ENCODE results near the gene GAGE12J.
"Not testable (repeated sequence)": the region's sequence is repeated elsewhere in the genome, so short reads cannot be mapped to it uniquely, and the experiment has no call there.

The GAGE12J gene

GRCh38 chrX:49290215-49290614 lies 31.6 kb upstream of the GAGE12J start:
- no peak for DNase-seq (ENCODE audit: insufficient read length)
- TF ChIP-seq POLR2A (IDR thresholded peaks at IDR 0.05; ENCODE audit: low read depth, low read length) (no peak), POLR2AphosphoS5 (IDR thresholded peaks at IDR 0.05; ENCODE audit: low read depth, low read length) (no peak), TAF1 (IDR thresholded peaks at IDR 0.05; ENCODE audit: borderline replicate concordance, low read depth, low read length) (no peak)
- FAIRE-seq, result no peak

- TF ChIP-seq POLR2AphosphoS5 (IDR thresholded peaks at IDR 0.05; ENCODE audit: low read depth, low read length) (no peak), TAF1 (IDR thresholded peaks at IDR 0.05; ENCODE audit: borderline replicate concordance, low read depth, low read length) (no peak), POLR2A (IDR thresholded peaks at IDR 0.05; ENCODE audit: low read depth, low read length) (no peak)
- FAIRE-seq (no peak), DNase-seq (ENCODE audit: insufficient read length) (no peak)
These were observed 30.1 kb upstream of the GAGE12J start for GRCh38 chrX:49291615-49292337.

GRCh38 chrX:49292400-49293362 lies 29.2 kb upstream of the GAGE12J start:
- DNase-seq (ENCODE audit: insufficient read length), result no peak
- no peak for FAIRE-seq
- no peak for TF ChIP-seq POLR2AphosphoS5 (IDR thresholded peaks at IDR 0.05; ENCODE audit: low read depth, low read length)
- no peak for TF ChIP-seq POLR2A (IDR thresholded peaks at IDR 0.05; ENCODE audit: low read depth, low read length)
- no peak for TF ChIP-seq TAF1 (IDR thresholded peaks at IDR 0.05; ENCODE audit: borderline replicate concordance, low read depth, low read length)

- not testable (repeated sequence) for FAIRE-seq; DNase-seq (ENCODE audit: insufficient read length)
These were observed 22.5 kb upstream of the GAGE12J start for GRCh38 chrX:49299293-49299692.

GRCh38 chrX:49300703-49301102 lies 21.1 kb upstream of the GAGE12J start:
- TF ChIP-seq POLR2AphosphoS5 (IDR thresholded peaks at IDR 0.05; ENCODE audit: low read depth, low read length) (no peak), POLR2A (IDR thresholded peaks at IDR 0.05; ENCODE audit: low read depth, low read length) (no peak), TAF1 (IDR thresholded peaks at IDR 0.05; ENCODE audit: borderline replicate concordance, low read depth, low read length) (no peak)
- FAIRE-seq, result no peak

GRCh38 chrX:49303346-49303745 lies 18.5 kb upstream of the GAGE12J start, which contains the start of gene GAGE10:
GAGE10 (plus strand) TSS chrX:49303646; CDS start chrX:49304860, 1,214 bp downstream.
- DNase-seq (ENCODE audit: insufficient read length) (no peak), FAIRE-seq (no peak)
- no peak for TF ChIP-seq POLR2AphosphoS5 (IDR thresholded peaks at IDR 0.05; ENCODE audit: low read depth, low read length)
- TF ChIP-seq POLR2A (IDR thresholded peaks at IDR 0.05; ENCODE audit: low read depth, low read length), result no peak
- TF ChIP-seq TAF1 (IDR thresholded peaks at IDR 0.05; ENCODE audit: borderline replicate concordance, low read depth, low read length), result no peak

More at GRCh38 chrX:49300703-49301102, 21.1 kb upstream of the GAGE12J start:
- DNase-seq (ENCODE audit: insufficient read length), result no peak

- FAIRE-seq; DNase-seq (ENCODE audit: insufficient read length): not testable (repeated sequence)
These were observed 14.1 kb upstream of the GAGE12J start for GRCh38 chrX:49307775-49308174.

- no peak for DNase-seq (ENCODE audit: insufficient read length)
- TF ChIP-seq POLR2A (IDR thresholded peaks at IDR 0.05; ENCODE audit: low read depth, low read length) (no peak), POLR2AphosphoS5 (IDR thresholded peaks at IDR 0.05; ENCODE audit: low read depth, low read length) (no peak), TAF1 (IDR thresholded peaks at IDR 0.05; ENCODE audit: borderline replicate concordance, low read depth, low read length) (no peak)
- no peak for FAIRE-seq
These were observed 13.1 kb upstream of the GAGE12J start for GRCh38 chrX:49308604-49309269.

GRCh38 chrX:49309401-49309981 lies 12.3 kb upstream of the GAGE12J start:
- no peak for DNase-seq (ENCODE audit: insufficient read length)
- TF ChIP-seq POLR2AphosphoS5 (IDR thresholded peaks at IDR 0.05; ENCODE audit: low read depth, low read length), result no peak
- TF ChIP-seq TAF1 (IDR thresholded peaks at IDR 0.05; ENCODE audit: borderline replicate concordance, low read depth, low read length), result no peak
- TF ChIP-seq POLR2A (IDR thresholded peaks at IDR 0.05; ENCODE audit: low read depth, low read length), result no peak
- peak; percentile 86 for FAIRE-seq

- TF ChIP-seq TAF1 (IDR thresholded peaks at IDR 0.05; ENCODE audit: borderline replicate concordance, low read depth, low read length) (no peak), POLR2A (IDR thresholded peaks at IDR 0.05; ENCODE audit: low read depth, low read length) (no peak), POLR2AphosphoS5 (IDR thresholded peaks at IDR 0.05; ENCODE audit: low read depth, low read length) (no peak)
- FAIRE-seq (no peak), DNase-seq (ENCODE audit: insufficient read length) (no peak)
These were observed 11.5 kb upstream of the GAGE12J start for GRCh38 chrX:49310371-49310770.

- TF ChIP-seq POLR2A (IDR thresholded peaks at IDR 0.05; ENCODE audit: low read depth, low read length) (no peak), POLR2AphosphoS5 (IDR thresholded peaks at IDR 0.05; ENCODE audit: low read depth, low read length) (no peak), TAF1 (IDR thresholded peaks at IDR 0.05; ENCODE audit: borderline replicate concordance, low read depth, low read length) (no peak)
- FAIRE-seq, result no peak
- no peak for DNase-seq (ENCODE audit: insufficient read length)
These were observed 9.7 kb upstream of the GAGE12J start for GRCh38 chrX:49312176-49312575.

Data from GM12892 (cell line).